Stimulated activated effector memory CD8-positive, alpha-beta T cell treated with anti-CD3 and anti-CD28 coated beads, Interleukin-12 subunit alpha, Interleukin-12 subunit beta, amount 100 ng/mL, for 72 hours (primary cell): ENCODE measurements around the gene ZNF821.
A peak's percentile ranks its signal among the peaks of the same experiment; 100 is the strongest.
"Not testable (repeated sequence)": the region's sequence is repeated elsewhere in the genome, so short reads cannot be mapped to it uniquely, and the experiment has no call there.

Experiments
- ATAC-seq: fragments of 150-1000 bp; cut with Tn5 transposase; 2 replicates; pipeline ENCODE4 v1.10.0; 2021
- DNase-seq, 2 donors: peaks; one replicate each; pipeline ENCODE4 v3.0.0; 2021 to 2022; ENCODE audit warnings: low spot score in 2 of 2
- H3K27ac Mint-ChIP-seq: one replicate; pipeline ENCODE4 v1.8.0; 2022; ENCODE audit warnings: mild to moderate bottlenecking, mixed read lengths
- H3K36me3 Mint-ChIP-seq: one replicate; pipeline ENCODE4 v1.8.0; 2022; ENCODE audit warnings: mild to moderate bottlenecking, mixed read lengths
- H3K4me1 Mint-ChIP-seq: one replicate; pipeline ENCODE4 v1.8.0; 2022; ENCODE audit warnings: mixed read lengths
- H3K4me3 Mint-ChIP-seq: one replicate; pipeline ENCODE4 v1.8.0; 2022; ENCODE audit warnings: mild to moderate bottlenecking, mixed read lengths
- H3K9me3 Mint-ChIP-seq: one replicate; pipeline ENCODE4 v1.8.0; 2022; ENCODE audit warnings: mixed read lengths

The ZNF821 gene

GRCh38 chr16:71826533-71827017, 57.4 kb downstream of the ZNF821 start:
- no peak for ATAC-seq
- no peak for DNase-seq
- peaks cover 23% of the 10 kb centered on the region for H3K36me3 Mint-ChIP-seq
- no peaks in the 10 kb centered on the region for H3K9me3 Mint-ChIP-seq
- H3K4me1 Mint-ChIP-seq, result no peaks in the 10 kb centered on the region
- no peak overlapping the region for H3K4me3 Mint-ChIP-seq
- no peak overlapping the region for H3K27ac Mint-ChIP-seq

- Mint-ChIP-seq H3K27ac (peak overlapping the region; percentile 88), H3K4me3 (peak overlapping the region; percentile 63), H3K4me1 (peaks cover 15% of the 10 kb centered on the region)
- H3K9me3 Mint-ChIP-seq, H3K36me3 Mint-ChIP-seq, ATAC-seq, DNase-seq: not testable (repeated sequence)
Observed at GRCh38 chr16:71817155-71817500, 66.9 kb downstream of the ZNF821 start.

GRCh38 chr16:71811261-71811803, 72.7 kb downstream of the ZNF821 start:
- ATAC-seq (no peak), DNase-seq (no peak)
- Mint-ChIP-seq H3K9me3 (no peaks in the 10 kb centered on the region), H3K27ac (no peak overlapping the region), H3K36me3 (peaks cover 27% of the 10 kb centered on the region), H3K4me3 (no peak overlapping the region), H3K4me1 (peaks cover 26% of the 10 kb centered on the region)

GRCh38 chr16:71810155-71810530, 73.8 kb downstream of the ZNF821 start:
- Mint-ChIP-seq H3K4me1 (peaks cover 21% of the 10 kb centered on the region), H3K36me3 (peaks cover 37% of the 10 kb centered on the region), H3K4me3 (peak overlapping the region; percentile 91)
- ATAC-seq, H3K9me3 Mint-ChIP-seq, DNase-seq, H3K27ac Mint-ChIP-seq: not testable (repeated sequence)
